Measurements from ENCODE around the gene MAGI2. TPM values are rescaled to one million over a fixed set of nuclear protein-coding genes. Genes with fewer than 3 reads are reported as not detected.

The MAGI2 gene
- total and polyA plus RNA-seq, 4 donors = 43.4 to 61.3 (median 50.1) TPM

- no peak overlapping the region for H3K4me3 ChIP-seq (ENCODE audit: low read depth, low read length)
- WGBS (ENCODE audit: insufficient coverage) = no CpG with 5 or more reads among the region's 3 CpGs
- no peak for DNase-seq (ENCODE audit: low read depth in 4 of 6, low spot score in 6 of 6)
- H3K36me3 ChIP-seq (ENCODE audit: control insufficient read depth, insufficient read depth, low read length) = no peaks in the 10 kb centered on the region
- no peak overlapping the region for H3K27ac ChIP-seq (ENCODE audit: low read depth, low read length)
- no peaks in the 10 kb centered on the region for H3K27me3 ChIP-seq (ENCODE audit: control insufficient read depth, insufficient read depth, low read length)
- H3K9me3 ChIP-seq (ENCODE audit: control insufficient read depth, insufficient read depth, low read length) = no peaks in the 10 kb centered on the region
- no peaks in the 10 kb centered on the region for H3K4me1 ChIP-seq (ENCODE audit: control insufficient read depth, insufficient read depth, low read length)
Observed at GRCh38 chr7:78712111-78712510, 741.4 kb downstream of the MAGI2 start.

GRCh38 chr7:78709658-78710057 is 743.8 kb downstream of the MAGI2 start:
- Histone ChIP-seq H3K9me3 (ENCODE audit: control insufficient read depth, insufficient read depth, low read length) (no peaks in the 10 kb centered on the region), H3K4me1 (ENCODE audit: control insufficient read depth, insufficient read depth, low read length) (no peaks in the 10 kb centered on the region), H3K27me3 (ENCODE audit: control insufficient read depth, insufficient read depth, low read length) (no peaks in the 10 kb centered on the region), H3K36me3 (ENCODE audit: control insufficient read depth, insufficient read depth, low read length) (no peaks in the 10 kb centered on the region), H3K27ac (ENCODE audit: low read depth, low read length) (no peak overlapping the region), H3K4me3 (ENCODE audit: low read depth, low read length) (no peak overlapping the region)
- DNase-seq (ENCODE audit: low read depth in 4 of 6, low spot score in 6 of 6) = no peak
- no CpG with 5 or more reads among the region's 1 CpG for WGBS (ENCODE audit: insufficient coverage)

GRCh38 chr7:78704504-78704903 is 749.0 kb downstream of the MAGI2 start:
- Histone ChIP-seq H3K27me3 (ENCODE audit: control insufficient read depth, insufficient read depth, low read length) (no peaks in the 10 kb centered on the region), H3K27ac (ENCODE audit: low read depth, low read length) (no peak overlapping the region), H3K36me3 (ENCODE audit: control insufficient read depth, insufficient read depth, low read length) (no peaks in the 10 kb centered on the region), H3K4me3 (ENCODE audit: low read depth, low read length) (no peak overlapping the region), H3K4me1 (ENCODE audit: control insufficient read depth, insufficient read depth, low read length) (no peaks in the 10 kb centered on the region), H3K9me3 (ENCODE audit: control insufficient read depth, insufficient read depth, low read length) (peaks cover 2% of the 10 kb centered on the region)
- no peak for DNase-seq (ENCODE audit: low read depth in 4 of 6, low spot score in 6 of 6)
- WGBS (ENCODE audit: insufficient coverage) = no CpG with 5 or more reads among the region's 3 CpGs

DNA sequence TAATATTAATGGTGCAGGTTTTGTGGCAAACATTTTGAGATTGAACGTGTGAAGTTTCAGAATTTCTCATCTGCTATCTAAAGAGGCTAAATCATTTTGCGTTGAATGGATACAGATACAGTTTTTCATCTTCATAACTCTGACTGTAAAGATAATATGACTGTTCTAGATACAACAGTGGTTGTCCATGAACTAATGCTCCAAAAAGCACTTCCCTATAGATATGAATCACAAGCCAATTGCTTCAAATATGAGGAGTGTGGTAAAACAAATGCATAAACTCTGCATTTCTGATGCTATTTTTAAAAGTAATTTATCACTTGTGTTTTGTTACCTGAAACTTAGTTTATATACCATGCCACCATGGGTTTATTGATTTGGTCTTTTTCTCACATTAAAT is 750.1 kb downstream of the MAGI2 start:
- no peak for DNase-seq (ENCODE audit: low read depth in 4 of 6, low spot score in 6 of 6)
- whole genome bisulfite sequencing (ENCODE audit: insufficient coverage) = no CpG with 5 or more reads among the region's 2 CpGs
- Histone ChIP-seq H3K4me3 (ENCODE audit: low read depth, low read length) (no peak overlapping the region), H3K36me3 (ENCODE audit: control insufficient read depth, insufficient read depth, low read length) (no peaks in the 10 kb centered on the region), H3K27me3 (ENCODE audit: control insufficient read depth, insufficient read depth, low read length) (no peaks in the 10 kb centered on the region), H3K4me1 (ENCODE audit: control insufficient read depth, insufficient read depth, low read length) (no peaks in the 10 kb centered on the region), H3K27ac (ENCODE audit: low read depth, low read length) (no peak overlapping the region), H3K9me3 (ENCODE audit: control insufficient read depth, insufficient read depth, low read length) (peaks cover 2% of the 10 kb centered on the region)

- H3K9me3 ChIP-seq (ENCODE audit: control insufficient read depth, insufficient read depth, low read length) = peaks cover 2% of the 10 kb centered on the region
- no peaks in the 10 kb centered on the region for H3K36me3 ChIP-seq (ENCODE audit: control insufficient read depth, insufficient read depth, low read length)
- H3K27ac ChIP-seq (ENCODE audit: low read depth, low read length) = no peak overlapping the region
- DNase-seq (ENCODE audit: low read depth in 4 of 6, low spot score in 6 of 6) = peak in 1 of 6 donors; percentile 18
- no peaks in the 10 kb centered on the region for H3K27me3 ChIP-seq (ENCODE audit: control insufficient read depth, insufficient read depth, low read length)
- no peak overlapping the region for H3K4me3 ChIP-seq (ENCODE audit: low read depth, low read length)
- H3K4me1 ChIP-seq (ENCODE audit: control insufficient read depth, insufficient read depth, low read length) = no peaks in the 10 kb centered on the region
Observed at GRCh38 chr7:78702770-78703169, 750.7 kb downstream of the MAGI2 start.

- H3K4me3 ChIP-seq (ENCODE audit: low read depth, low read length) = no peak overlapping the region
- H3K4me1 ChIP-seq (ENCODE audit: control insufficient read depth, insufficient read depth, low read length) = no peaks in the 10 kb centered on the region
- no peaks in the 10 kb centered on the region for H3K36me3 ChIP-seq (ENCODE audit: control insufficient read depth, insufficient read depth, low read length)
- no peak for DNase-seq (ENCODE audit: low read depth in 4 of 6, low spot score in 6 of 6)
- no peak overlapping the region for H3K27ac ChIP-seq (ENCODE audit: low read depth, low read length)
- no peaks in the 10 kb centered on the region for H3K27me3 ChIP-seq (ENCODE audit: control insufficient read depth, insufficient read depth, low read length)
- no peaks in the 10 kb centered on the region for H3K9me3 ChIP-seq (ENCODE audit: control insufficient read depth, insufficient read depth, low read length)
Observed at GRCh38 chr7:78695826-78696225, 757.6 kb downstream of the MAGI2 start.

DNA sequence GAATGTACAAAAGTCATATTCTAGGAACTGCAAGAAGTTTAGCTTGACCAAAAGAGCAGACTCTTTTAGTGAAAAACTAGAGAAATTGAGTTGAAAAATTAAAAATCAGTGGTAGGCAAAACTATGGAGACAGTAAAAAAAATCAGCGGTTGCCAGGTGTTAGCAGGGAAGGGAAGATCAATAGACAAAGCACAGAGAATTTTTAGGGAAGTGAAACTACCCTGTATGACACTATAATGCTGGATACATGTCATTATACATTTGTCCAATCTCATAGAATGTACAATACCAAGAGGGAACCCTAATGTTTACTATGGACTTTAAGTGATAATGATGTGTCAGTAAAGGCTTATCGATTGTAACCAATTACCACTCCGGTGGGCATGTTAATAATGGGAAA is 761.9 kb downstream of the MAGI2 start:
- Histone ChIP-seq H3K27ac (ENCODE audit: low read depth, low read length) (no peak overlapping the region), H3K9me3 (ENCODE audit: control insufficient read depth, insufficient read depth, low read length) (no peaks in the 10 kb centered on the region), H3K4me3 (ENCODE audit: low read depth, low read length) (no peak overlapping the region), H3K36me3 (ENCODE audit: control insufficient read depth, insufficient read depth, low read length) (no peaks in the 10 kb centered on the region), H3K27me3 (ENCODE audit: control insufficient read depth, insufficient read depth, low read length) (no peaks in the 10 kb centered on the region), H3K4me1 (ENCODE audit: control insufficient read depth, insufficient read depth, low read length) (no peaks in the 10 kb centered on the region)
- no peak for DNase-seq (ENCODE audit: low read depth in 4 of 6, low spot score in 6 of 6)
- 80% methylated on average over 1 of the region's 3 CpGs for WGBS (ENCODE audit: insufficient coverage)

GRCh38 chr7:78690174-78690573 is 763.3 kb downstream of the MAGI2 start:
- no peak overlapping the region for H3K4me3 ChIP-seq (ENCODE audit: low read depth, low read length)
- no peaks in the 10 kb centered on the region for H3K9me3 ChIP-seq (ENCODE audit: control insufficient read depth, insufficient read depth, low read length)
- no peak for DNase-seq (ENCODE audit: low read depth in 4 of 6, low spot score in 6 of 6)
- no peak overlapping the region for H3K27ac ChIP-seq (ENCODE audit: low read depth, low read length)
- H3K36me3 ChIP-seq (ENCODE audit: control insufficient read depth, insufficient read depth, low read length) = no peaks in the 10 kb centered on the region
- WGBS (ENCODE audit: insufficient coverage) = 93% methylated on average over 3 of the region's 4 CpGs
- no peaks in the 10 kb centered on the region for H3K27me3 ChIP-seq (ENCODE audit: control insufficient read depth, insufficient read depth, low read length)
- no peaks in the 10 kb centered on the region for H3K4me1 ChIP-seq (ENCODE audit: control insufficient read depth, insufficient read depth, low read length)

- no CpG with 5 or more reads among the region's 2 CpGs for WGBS (ENCODE audit: insufficient coverage)
- Histone ChIP-seq H3K4me3 (ENCODE audit: low read depth, low read length) (no peak overlapping the region), H3K27me3 (ENCODE audit: control insufficient read depth, insufficient read depth, low read length) (no peaks in the 10 kb centered on the region), H3K9me3 (ENCODE audit: control insufficient read depth, insufficient read depth, low read length) (no peaks in the 10 kb centered on the region), H3K4me1 (ENCODE audit: control insufficient read depth, insufficient read depth, low read length) (no peaks in the 10 kb centered on the region), H3K36me3 (ENCODE audit: control insufficient read depth, insufficient read depth, low read length) (no peaks in the 10 kb centered on the region), H3K27ac (ENCODE audit: low read depth, low read length) (no peak overlapping the region)
- DNase-seq (ENCODE audit: low read depth in 4 of 6, low spot score in 6 of 6) = no peak
Observed at GRCh38 chr7:78688376-78688775, 765.1 kb downstream of the MAGI2 start.

GRCh38 chr7:78686189-78686588 is 767.3 kb downstream of the MAGI2 start:
- no peaks in the 10 kb centered on the region for H3K4me1 ChIP-seq (ENCODE audit: control insufficient read depth, insufficient read depth, low read length)
- no peak for DNase-seq (ENCODE audit: low read depth in 4 of 6, low spot score in 6 of 6)
- H3K27me3 ChIP-seq (ENCODE audit: control insufficient read depth, insufficient read depth, low read length) = no peaks in the 10 kb centered on the region
- H3K36me3 ChIP-seq (ENCODE audit: control insufficient read depth, insufficient read depth, low read length) = no peaks in the 10 kb centered on the region
- no peak overlapping the region for H3K27ac ChIP-seq (ENCODE audit: low read depth, low read length)
- H3K9me3 ChIP-seq (ENCODE audit: control insufficient read depth, insufficient read depth, low read length) = no peaks in the 10 kb centered on the region
- H3K4me3 ChIP-seq (ENCODE audit: low read depth, low read length) = no peak overlapping the region
- no CpG with 5 or more reads among the region's 6 CpGs for WGBS (ENCODE audit: insufficient coverage)

All from spinal cord (tissue), 10 donors.